Stimulated activated CD8-positive, alpha-beta memory T cell treated with anti-CD3 and anti-CD28 coated beads, Interleukin-15, amount 100 ng/mL, for 1 hour (primary cell): ENCODE measurements around the gene PDE4A.
"Not testable (repeated sequence)": the region's sequence is repeated elsewhere in the genome, so short reads cannot be mapped to it uniquely, and the experiment has no call there.

Experiments
- DNase-seq: peaks from one replicate; pipeline ENCODE4 v3.0.0-alpha.2; 2020; ENCODE audit warnings: low read depth

Gene PDE4A

GRCh38 chr19:10403137-10404021, 17.0 kb upstream of the PDE4A start, which contains the start of gene CDC37:
CDC37 (minus strand) TSS chr19:10403542; CDS start chr19:10403479, 63 bp downstream.
- peak; percentile 98 for DNase-seq

DNA sequence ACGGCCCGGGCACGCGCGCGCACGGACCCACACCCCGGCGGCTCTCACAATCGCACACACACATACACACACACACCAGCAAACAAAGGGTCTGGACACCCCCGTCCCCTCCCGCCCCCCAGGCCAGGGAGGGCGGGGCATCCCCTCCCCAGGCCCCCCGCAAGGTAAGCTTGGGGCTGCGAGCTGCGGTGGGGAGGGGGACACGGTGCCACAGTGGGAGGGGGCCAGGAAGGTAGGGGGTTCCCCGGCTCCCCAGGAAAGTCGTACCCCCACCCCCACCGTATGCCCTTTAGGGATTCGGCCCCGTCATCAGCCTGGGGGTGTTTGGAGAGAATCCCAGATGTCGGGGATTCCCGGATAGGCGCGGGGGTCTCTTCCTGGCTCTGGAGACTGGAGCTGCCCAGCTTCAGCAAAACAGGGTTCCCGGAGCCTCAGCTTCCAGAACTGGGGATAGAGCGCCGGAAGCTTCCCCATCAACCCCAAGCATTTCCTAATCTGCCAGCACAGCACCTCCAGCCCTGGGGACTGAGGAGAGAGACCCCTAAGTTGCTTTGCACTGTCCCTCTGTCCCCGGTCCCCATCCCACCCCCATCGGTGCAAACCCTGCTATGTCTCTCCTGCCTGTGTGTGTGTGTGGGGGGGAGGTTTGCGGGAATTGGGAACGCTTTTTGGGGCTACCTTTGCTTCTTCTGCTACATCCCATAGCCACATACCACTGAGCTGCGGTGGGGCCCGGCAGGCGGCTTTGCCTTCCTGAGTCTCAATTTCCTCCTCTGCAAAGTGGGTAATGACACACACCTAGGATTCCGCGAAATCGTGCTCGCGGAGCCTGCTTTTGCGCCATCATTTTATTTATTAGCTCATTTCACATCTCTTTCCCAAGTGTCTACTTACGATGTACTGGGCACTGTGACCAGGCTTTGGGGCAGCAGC, 15.2 kb upstream of the PDE4A start:
- no peak for DNase-seq

- no peak for DNase-seq
Observed at GRCh38 chr19:10406191-10406590, 14.1 kb upstream of the PDE4A start.

DNA sequence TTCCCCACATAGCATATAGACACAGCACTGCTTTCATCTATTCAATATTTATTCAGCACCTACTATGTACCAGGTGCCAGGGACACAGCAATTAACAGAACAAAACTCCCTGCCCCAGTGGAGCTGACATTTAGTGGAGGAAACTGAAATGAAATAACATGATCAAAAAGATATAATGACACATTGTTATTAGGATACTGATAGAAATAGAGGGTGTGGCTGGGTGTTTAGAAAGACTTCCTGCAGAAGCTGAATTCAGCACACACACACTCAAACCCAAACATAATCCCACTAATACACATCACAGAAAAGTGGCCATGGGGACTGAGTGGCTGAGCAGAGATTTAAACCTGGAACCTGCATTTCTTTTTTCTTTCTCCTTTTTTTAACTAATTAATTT, 13.2 kb upstream of the PDE4A start:
- DNase-seq: no peak

DNA sequence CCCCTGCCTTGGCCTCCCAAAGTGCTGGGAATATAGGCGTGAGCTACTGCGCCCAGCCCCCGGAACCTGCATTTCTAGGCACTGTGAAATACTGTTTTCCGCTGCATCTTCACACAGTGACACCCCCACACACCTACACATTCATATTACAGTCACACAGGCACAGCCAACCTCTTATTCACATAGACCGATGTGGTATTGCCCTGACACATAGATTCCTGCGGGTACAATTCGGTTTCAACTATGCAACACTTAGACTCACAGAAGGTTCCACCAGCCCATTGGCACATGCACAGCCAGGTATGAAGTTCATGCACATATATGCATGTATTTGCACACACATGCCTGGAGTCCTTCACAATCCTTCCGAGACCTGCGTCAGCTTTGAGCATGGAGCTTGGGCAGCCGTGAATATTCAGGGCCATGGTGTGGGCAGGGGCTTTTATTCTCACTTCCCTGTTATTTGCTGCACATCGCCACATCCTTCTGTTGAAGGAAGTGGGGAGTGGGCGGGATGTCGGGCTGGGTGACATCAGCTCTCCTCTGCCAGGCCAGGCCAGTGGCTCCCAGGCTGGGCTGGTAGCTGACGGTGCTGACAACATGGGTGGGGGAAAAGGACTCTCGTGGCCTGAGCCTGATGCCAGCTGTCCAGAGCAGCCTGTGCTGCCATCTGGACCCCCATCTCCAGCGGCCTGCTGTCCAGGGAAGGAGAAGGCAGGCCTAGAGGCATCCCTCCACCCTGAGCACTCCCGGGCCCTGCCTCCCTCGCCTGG, 11.6 kb upstream of the PDE4A start:
- no peak for DNase-seq

DNA sequence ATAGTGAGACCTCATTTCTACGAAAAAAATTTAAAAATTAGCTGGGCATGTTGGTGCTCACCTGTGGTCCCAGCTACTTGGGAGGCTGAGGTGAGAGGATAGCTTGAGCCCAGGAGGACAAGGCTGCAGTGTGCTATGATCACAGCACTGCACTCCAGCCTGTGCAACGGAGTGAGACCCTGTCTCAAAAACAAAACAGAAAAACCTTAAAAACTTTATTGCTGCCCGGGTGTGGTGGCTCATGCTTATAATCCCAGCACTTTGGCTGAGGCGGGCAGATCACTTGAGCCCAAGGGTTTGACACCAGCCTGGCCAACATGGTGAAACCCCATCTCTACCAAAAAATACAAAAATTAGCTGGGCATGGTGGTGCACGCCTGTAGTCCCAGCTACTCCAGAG, 9.1 kb upstream of the PDE4A start:
- DNase-seq: not testable (repeated sequence)

- DNase-seq: no peak
Observed at GRCh38 chr19:10412257-10412977, 7.9 kb upstream of the PDE4A start.

DNA sequence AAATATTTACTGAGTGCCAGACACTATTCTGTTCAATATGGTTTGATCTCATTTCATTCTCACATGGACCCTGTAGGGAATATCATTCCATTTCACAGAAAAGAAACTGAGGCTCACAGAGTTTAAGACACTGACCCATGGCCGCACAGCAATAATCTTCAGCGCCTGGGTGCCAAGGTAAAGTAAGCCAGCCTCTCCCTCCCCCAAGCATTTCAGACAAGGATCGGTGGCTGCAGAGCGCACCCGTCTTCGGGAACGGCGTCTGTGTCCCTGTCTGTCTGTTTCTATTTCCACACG, 4.3 kb upstream of the PDE4A start:
- DNase-seq: no peak

- peak; percentile 81 for DNase-seq
Observed at GRCh38 chr19:10416380-10417257, 3.7 kb upstream of the PDE4A start.

DNA sequence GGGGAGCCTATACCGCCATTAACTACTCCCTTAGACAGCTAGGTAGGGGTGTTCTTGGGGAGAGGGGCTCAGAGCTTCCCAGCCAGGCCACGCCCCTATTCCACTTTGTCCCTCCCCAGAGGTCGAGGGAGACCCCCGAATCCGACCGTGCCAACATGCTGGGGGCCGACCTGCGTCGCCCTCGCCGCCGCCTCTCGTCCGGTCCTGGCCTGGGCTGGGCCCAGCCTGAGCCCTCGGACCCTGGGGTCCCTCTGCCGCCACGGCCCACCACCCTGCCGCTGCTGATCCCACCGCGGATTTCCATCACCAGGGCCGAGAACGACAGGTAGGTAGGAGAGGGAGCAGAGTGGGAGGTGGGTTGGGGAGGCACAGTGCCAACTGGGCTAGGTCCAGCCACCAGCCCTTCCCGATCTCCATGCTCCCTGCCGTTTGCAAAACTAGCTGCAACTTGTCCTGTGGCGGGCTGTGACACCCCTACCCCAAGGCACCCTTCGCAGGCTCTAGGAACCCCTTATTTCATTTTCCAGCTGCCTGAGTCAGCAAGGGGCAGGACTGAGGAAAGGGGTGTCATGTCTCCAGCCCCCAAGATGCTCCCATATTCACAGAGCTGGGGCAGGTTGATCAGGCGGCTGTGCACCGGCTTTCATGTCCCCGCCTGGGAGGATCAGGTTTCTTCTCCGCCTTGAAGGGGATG, 2.6 kb upstream of the PDE4A start:
- no peak for DNase-seq

DNA sequence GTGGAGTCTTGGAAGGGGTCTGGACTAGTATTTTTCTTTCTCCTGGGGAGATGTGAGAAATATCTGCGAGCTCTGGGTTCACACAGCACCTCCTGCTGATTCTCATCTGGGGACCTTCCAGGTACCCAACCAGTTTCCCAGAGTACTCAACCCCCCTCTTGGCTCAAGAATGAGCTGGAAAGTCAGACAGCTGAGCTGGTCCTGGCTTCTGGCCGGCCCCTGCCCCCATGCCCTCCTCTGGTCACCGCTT, 2.2 kb upstream of the PDE4A start:
- no peak for DNase-seq

DNA sequence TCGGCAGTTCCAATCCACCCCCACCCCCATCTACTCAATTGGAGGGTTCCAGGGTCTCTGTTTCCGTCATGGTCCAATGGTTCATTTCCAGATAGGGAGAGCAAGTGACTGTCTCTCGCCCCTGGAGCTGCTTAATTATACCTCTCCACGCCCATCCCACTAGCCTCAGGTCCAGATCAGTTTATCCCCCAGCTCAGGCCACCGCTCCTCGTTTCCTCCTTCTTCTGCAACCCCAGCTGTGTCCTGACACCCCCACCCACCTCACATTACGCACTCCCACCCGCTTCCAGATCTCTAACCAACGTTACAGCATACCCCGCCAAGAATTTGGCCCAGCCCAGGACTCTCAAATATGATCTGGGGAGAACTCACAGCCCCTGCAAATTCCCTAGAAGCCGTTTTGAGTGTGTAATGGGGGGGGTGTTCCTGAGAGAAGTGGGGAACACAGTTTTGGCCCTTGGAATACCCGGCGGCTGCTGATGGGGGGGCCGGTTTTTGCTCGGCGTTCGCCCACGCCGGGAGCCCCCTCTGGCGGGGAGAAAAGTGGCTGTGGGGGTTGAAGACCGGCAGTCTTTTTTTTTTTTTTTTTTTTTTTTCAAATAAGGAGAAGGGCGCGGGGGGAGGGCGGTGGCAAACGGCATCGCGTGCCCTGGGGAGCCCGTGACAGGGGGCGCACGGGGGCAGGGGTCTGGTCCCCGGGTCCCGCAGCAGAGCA, 1.7 kb upstream of the PDE4A start:
- DNase-seq: no peak

DNA sequence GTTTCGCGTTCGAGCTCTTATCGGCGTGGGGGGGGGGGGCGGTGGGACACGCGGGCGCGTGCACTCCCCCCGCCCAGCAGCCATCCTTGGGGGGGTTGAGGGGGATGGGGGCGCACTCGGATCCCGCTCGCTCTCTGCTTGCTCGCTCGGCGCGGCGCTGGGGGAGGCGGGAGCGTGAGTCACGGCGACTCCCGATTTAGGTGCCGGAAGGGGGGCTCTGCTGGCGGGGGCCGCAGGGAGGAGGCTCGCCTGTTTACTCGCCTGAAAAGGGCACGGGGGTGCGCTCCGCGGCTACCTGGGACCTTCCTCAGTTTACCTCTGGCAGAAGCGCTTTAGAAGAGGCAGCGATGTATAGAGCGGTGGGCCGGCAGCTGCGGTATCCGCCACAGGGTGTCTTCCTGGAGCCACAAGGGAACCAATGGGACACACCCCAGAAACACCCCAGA, 1.1 kb upstream of the PDE4A start:
- DNase-seq: no peak

DNA sequence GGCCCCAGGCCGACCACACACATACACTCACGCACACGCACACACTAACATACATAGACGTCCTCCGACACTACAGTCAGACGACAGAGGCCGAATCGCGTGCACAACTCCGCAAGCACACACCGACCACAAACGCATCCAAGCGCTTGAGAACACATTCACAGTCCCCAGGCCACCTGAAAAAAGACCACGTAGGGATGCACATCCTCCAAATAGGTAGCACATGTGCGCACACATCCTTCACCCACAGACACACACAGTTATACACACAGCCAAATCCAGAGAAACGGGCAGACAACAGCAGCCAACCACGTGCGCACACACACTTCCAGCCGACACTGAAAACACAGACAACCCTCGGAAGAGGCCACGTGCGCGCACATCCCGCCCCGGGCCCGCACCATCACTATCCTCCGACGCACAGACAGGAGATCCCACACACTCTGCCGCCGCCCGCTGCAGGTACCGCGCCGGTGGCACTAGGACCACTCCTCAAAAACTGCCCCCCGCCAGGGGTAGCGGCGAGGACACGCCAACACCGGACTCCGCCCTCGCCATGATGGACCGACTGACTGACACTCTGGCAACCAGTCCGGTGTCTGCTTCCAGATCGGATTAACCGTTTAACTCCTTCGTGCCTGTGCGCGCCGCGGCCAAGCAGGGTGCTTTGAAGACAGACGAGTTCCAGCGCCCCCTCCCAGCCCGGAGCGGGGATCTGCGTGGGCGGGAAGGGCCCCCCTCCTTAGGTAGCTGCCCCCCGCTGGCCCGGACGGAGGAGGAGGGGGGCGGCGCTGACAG, 493 bp upstream of the PDE4A start:
- no peak for DNase-seq

DNA sequence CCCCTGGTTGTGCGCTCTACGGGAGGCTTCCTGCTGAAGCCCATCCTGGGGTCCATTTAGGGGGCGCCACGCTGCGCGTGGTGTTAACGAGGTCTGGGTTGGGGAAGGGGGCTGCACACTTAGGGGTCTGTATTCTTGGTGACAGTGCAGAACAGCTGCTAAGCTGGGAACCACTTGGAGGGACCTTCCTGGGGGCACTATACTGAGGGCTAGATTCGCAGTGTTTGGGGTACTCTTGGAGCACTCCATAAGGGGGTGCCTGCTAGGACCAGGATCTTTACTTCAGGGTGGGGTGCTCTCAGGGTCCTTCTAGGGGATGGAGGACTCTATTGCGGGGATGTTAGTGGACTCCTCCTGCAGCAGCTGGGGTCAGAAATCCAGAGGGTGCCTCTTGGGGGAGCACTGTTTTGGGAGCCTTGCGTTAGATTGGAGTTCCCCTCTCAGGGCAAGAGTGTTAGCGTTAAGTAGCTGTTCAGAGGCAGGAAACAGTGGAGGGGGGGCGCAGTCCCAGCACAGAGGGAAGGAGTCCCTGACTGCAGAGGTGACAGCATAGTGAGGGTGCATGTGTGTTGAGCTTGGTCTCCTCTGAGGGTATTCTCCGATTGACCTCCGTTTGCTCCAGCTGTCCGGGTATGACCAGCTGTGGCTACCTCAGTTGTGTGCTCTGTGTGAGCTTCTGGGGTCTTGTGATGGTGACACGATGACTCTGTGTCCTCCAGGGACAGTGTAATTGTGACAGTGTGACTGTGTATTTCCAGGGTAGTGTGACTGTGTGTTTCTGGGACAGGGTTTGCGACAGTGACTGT, 1.1 kb downstream of the PDE4A start:
- no peak for DNase-seq

- DNase-seq: no peak
Observed at GRCh38 chr19:10422046-10422461, 1.7 kb downstream of the PDE4A start.

DNA sequence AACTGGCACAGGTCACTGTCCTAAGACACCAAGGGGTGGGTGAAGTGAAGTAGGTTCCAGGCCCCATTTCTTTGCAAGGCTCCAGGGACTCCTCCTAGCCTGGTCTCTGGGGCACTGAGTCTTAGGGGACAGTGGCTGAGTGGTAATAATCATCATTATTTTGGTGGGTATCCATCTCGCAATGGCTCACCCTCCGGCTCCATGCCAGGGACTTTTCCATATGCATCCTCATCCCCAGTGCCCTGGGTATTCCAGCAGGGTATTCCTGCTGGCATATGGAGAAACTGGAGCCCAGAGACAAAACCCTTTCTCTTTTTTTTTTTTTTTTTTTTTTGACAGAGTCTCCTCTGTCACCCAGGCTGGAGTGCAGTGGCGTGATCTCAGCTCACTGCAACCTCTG, 2.5 kb downstream of the PDE4A start:
- no peak for DNase-seq
